ENCODE results near the gene DUSP22. TPM values are rescaled to one million over a fixed set of nuclear protein-coding genes. Genes with fewer than 3 reads are reported as not detected.

DUSP22 gene, protein sequence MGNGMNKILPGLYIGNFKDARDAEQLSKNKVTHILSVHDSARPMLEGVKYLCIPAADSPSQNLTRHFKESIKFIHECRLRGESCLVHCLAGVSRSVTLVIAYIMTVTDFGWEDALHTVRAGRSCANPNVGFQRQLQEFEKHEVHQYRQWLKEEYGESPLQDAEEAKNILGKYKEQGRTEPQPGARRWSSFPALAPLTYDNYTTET
- 18.4 and 19.6 TPM in 2 replicates for total RNA-seq

DNA sequence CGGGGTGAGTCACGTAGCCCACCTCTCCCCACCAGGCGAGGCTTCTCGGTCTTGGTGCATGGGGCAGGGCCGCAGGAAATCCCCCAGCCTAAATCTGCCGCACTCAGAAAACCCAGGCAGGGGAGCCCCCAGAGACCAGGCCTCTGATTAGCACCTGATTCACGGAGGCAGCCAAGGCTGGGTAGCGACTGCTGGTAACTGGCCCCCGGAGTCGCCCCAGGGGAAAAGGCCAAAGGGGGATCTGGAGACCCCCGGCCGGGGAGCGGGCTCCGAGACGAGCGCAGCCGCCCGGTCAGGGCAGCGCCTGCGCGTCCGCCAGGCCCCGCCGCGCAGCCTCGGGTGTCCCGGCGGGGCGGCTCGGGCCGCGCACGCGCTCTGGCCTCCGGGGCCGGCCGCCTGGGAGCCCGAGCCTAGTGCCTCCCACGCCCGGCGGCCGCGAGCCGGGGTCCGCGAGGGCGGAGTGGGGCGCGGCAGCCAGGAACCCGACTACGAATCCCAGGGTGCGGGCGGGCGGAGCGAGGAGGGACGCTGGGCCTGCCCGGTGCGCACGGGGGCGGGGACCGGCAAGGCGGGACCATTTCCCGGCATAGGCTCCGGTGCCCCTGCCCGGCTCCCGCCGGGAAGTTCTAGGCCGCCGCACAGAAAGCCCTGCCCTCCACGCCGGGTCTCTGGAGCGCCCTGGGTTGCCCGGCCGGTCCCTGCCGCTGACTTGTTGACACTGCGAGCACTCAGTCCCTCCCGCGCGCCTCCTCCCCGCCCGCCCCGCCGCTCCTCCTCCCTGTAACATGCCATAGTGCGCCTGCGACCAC is at the start of gene DUSP22:
Gene DUSP22, plus strand, starts transcription at position 791 of the 809 bp plus-strand sequence. CDS start 53 bp downstream, outside the sequence.

DNA sequence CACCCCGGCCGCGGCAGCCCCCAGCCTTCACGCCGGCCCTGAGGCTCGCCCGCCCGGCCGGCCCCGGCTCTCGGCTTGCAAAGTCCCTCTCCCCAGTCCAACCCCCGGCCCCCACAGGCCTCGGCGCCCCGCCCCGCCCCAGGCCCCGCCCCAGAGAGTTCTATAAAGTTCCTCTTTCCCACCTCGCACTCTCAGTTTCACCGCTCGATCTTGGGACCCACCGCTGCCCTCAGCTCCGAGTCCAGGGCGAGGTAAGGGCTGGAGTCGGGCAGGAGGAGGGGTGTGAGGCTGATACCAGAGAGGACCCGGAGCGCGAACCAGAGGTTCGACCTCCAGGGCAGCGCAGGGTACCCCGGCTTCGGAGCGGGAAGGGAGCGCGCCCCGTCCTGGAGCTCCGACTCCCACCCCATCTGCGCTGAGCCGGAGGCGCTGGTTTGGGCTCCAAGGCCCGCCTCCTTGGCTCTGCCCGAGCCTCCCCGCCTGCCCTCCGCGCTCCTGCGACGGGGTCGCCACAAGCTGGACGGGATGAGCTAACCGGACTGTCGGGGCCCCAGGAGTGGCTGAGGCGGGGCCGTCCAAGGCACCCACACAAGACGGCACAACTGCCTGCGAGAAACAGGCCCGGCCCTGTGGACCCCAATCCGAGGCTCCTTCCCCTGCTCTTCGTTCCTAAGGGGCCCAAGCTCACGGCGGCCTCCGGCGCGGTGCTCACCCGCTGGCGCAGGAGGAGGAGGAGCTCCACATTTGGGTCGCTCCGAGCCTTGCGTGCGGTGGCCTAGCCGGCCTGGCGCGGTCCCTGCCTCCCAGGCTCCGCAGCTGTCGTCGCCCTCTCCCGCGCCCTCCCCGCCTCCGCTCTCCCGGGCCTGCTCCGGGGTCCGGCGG is 99.5 kb downstream of the DUSP22 start, which contains the start of gene IRF4:
Gene IRF4, plus strand, starts transcription at position 194 of the 882 bp plus-strand sequence. CDS start 1,401 bp downstream, outside the sequence.

Other genes with a start within 250 kb of the DUSP22 start
- under 0.01 TPM in 1 of 2 replicates, not detected in the other for gene IRF4, start 99.3 kb downstream of the DUSP22 start, total RNA-seq